K562 (cell line): Measurements from ENCODE around the gene RNU1-2. TPM values are rescaled to one million over a fixed set of nuclear protein-coding genes. Genes with fewer than 3 reads are reported as not detected.

ENCODE experiments used
- ATAC-seq: fragments of 200-7000 bp; cut with Tn5 transposase; 3 replicates; pipeline ENCODE4 v1.9.1; 2020; ENCODE audit warnings: moderate library complexity
- BruUV-seq: library from RNA; stranded (reverse); fragments of 400-500 nt; replicated peaks from 2 replicates; lab custom pipeline; 2021; lab: Mats Ljungman, UMichigan
- CTCF ChIA-PET: fragments of 300-600 bp; formaldehyde crosslinking; extraction: SDS; loops from one replicate; lab custom pipeline; 2021; ENCODE audit warnings: low intra/inter-chr PET ratio; lab: Yijun Ruan, JAX
- POLR2A ChIA-PET: fragments of 300-600, 350-650 bp; sonication (Branson Sonifier 250); formaldehyde crosslinking; extraction: SDS; loops from one replicate; lab custom pipeline; 2021; ENCODE audit warnings: antibody characterized with exemption, inconsistent platforms; lab: Yijun Ruan, JAX
- DNase-seq, 4 experiments: peaks; one replicate each; pipeline versions ENCODE4 v3.0.0 to v3.0.0-alpha.2; 2011 to 2018; ENCODE audit warnings: low spot score in 3 of 4, mixed read lengths in 3 of 4; ENCODE audit errors: extremely low read depth in 1 of 4
- FAIRE-seq: peaks from 2 replicates; lab custom pipeline; 2011; peaks lifted over from hg19 to GRCh38; lab: Jason Lieb, UNC
- H2AFZ ChIP-seq: 2 replicates; pipeline ENCODE4 v1.6.0; 2011; ENCODE audit warnings: low read depth, low read length, control low read depth, inconsistent platforms
- H3K27ac ChIP-seq: fragments of 200-600 bp; 3 replicates; pipeline ENCODE4 v1.8.0; 2011; ENCODE audit warnings: low read depth, mild to moderate bottlenecking, control low read depth, inconsistent platforms, low read length, moderate library complexity, mixed read lengths; ENCODE audit errors: extremely low read depth
- H3K27me3 ChIP-seq, 2 experiments: fragments of 300-600 bp in 1 of 2; 2 replicates in 1 of 2; 3 replicates in 1 of 2; pipeline versions ENCODE4 v1.6.0 to v1.8.0; 2011; ENCODE audit warnings: inconsistent platforms in 2 of 2, low read length in 2 of 2, mild to moderate bottlenecking in 1 of 2, mixed read lengths in 1 of 2, moderate library complexity in 1 of 2; ENCODE audit not compliant: control insufficient read depth in 2 of 2, insufficient read depth in 2 of 2
- H3K36me3 ChIP-seq: fragments of 300-600 bp; 3 replicates; pipeline ENCODE4 v1.8.0; 2011; ENCODE audit warnings: mild to moderate bottlenecking, low read length, inconsistent platforms; ENCODE audit not compliant: control insufficient read depth, insufficient read depth
- H3K4me1 ChIP-seq, 2 experiments: fragments of 200-600 bp in 1 of 2; replicated peaks in 1 of 2; 2 replicates in 1 of 2; 3 replicates in 1 of 2; pipeline versions ENCODE4 v1.5.1 to v1.8.0; 2011; ENCODE audit warnings: inconsistent platforms in 2 of 2, low read length in 2 of 2, mild to moderate bottlenecking in 1 of 2, mixed read lengths in 1 of 2, moderate library complexity in 1 of 2; ENCODE audit not compliant: control insufficient read depth in 2 of 2, insufficient read depth in 2 of 2
- H3K4me2 ChIP-seq: 2 replicates; pipeline ENCODE4 v1.6.1; 2011; ENCODE audit warnings: low read length, control low read depth, inconsistent platforms, mixed read lengths; ENCODE audit not compliant: insufficient read depth
- H3K4me3 ChIP-seq: fragments of 200-600 bp; sonication (generic), shearing (Covaris generic); 2 replicates; pipeline ENCODE4 v1.5.1; 2016; ENCODE audit warnings: control low read depth, inconsistent platforms
- H3K79me2 ChIP-seq: fragments of 200-600 bp; 3 replicates; pipeline ENCODE4 v1.8.0; 2011; ENCODE audit warnings: low read length, inconsistent platforms; ENCODE audit not compliant: control insufficient read depth, insufficient read depth
- H3K9ac ChIP-seq, 2 experiments: 2 replicates each; pipeline versions ENCODE4 v1.6.0 to v1.6.1; 2011; ENCODE audit warnings: low read depth in 2 of 2, low read length in 2 of 2, control low read depth in 1 of 2, inconsistent platforms in 1 of 2, mild to moderate bottlenecking in 1 of 2, mixed read lengths in 1 of 2; ENCODE audit not compliant: insufficient read depth in 1 of 2
- H3K9me1 ChIP-seq: one replicate; pipeline ENCODE4 v1.6.0; 2011; ENCODE audit warnings: inconsistent platforms, mild to moderate bottlenecking, low read length, moderate library complexity; ENCODE audit not compliant: control insufficient read depth, insufficient read depth
- H3K9me3 ChIP-seq: replicated peaks from 2 replicates; pipeline ENCODE4 v1.5.1; 2011; ENCODE audit warnings: low read depth, low read length, inconsistent platforms; ENCODE audit not compliant: control insufficient read depth, insufficient read depth
- H4K20me1 ChIP-seq: replicated peaks from 2 replicates; pipeline ENCODE4 v1.6.1; 2011; ENCODE audit warnings: low read length, inconsistent platforms, mixed read lengths; ENCODE audit not compliant: control insufficient read depth, insufficient read depth
- CREB1 ChIP-seq, 2 experiments: sonication (generic) in 1 of 2; formaldehyde crosslinking in 1 of 2; IDR thresholded peaks; 2 replicates each; pipeline versions ENCODE4 v1.6.1 to v1.8.0; 2012 to 2022; ENCODE audit warnings: inconsistent platforms in 1 of 2, mild to moderate bottlenecking in 1 of 2, missing genetic modification reagents in 1 of 2, moderate library complexity in 1 of 2
- RCOR1 ChIP-seq, 2 experiments: IDR thresholded peaks; 2 replicates each; pipeline ENCODE4 v1.6.1; 2012; ENCODE audit warnings: low read depth in 2 of 2, low read length in 2 of 2, borderline replicate concordance in 1 of 2, improper control_type of control experiment in 1 of 2
- SAP30 ChIP-seq: fragments of 200-600 bp; sonication (generic); IDR thresholded peaks from 2 replicates; pipeline ENCODE4 v1.6.1; 2012; ENCODE audit warnings: borderline replicate concordance, low read depth, mild to moderate bottlenecking, moderate library complexity, low read length, control low read depth, inconsistent platforms; ENCODE audit not compliant: insufficient read depth, poor library complexity, severe bottlenecking
- SRSF3 ChIP-seq: fragments of 200-400 bp; formaldehyde crosslinking; IDR thresholded peaks from 2 replicates; pipeline ENCODE4 v1.6.1; 2016; ENCODE audit warnings: mild to moderate bottlenecking, low read length, moderate library complexity; ENCODE audit not compliant: insufficient read depth
- ZBTB17 ChIP-seq: fragments of 450-650 bp; formaldehyde crosslinking; IDR thresholded peaks from 2 replicates; pipeline ENCODE4 v1.4.0; 2020; ENCODE audit warnings: mild to moderate bottlenecking
- ZNF408 ChIP-seq: fragments of 250-450 bp; sonication (Bioruptor Pico); IDR thresholded peaks from 2 replicates; pipeline ENCODE4 v1.4.0; 2020; ENCODE audit warnings: low read depth, mild to moderate bottlenecking, moderate library complexity
- WGBS: fragments of 100-300 bp; shearing (Covaris generic); methylation state at CpG from one replicate; pipeline ENCODE4 v1.1.6; 2016; ENCODE audit warnings: low coverage, mixed read lengths; ENCODE audit not compliant: insufficient coverage; ENCODE audit errors: missing lambda C conversion rate; 5-methylcytosine and 5-hydroxymethylcytosine counted together
- in situ Hi-C: fragments of 300-500 bp; cut with MboI; formaldehyde crosslinking; loops from 4 replicates; pipeline ENCODE4 v1.15.0; 2018; ENCODE audit warnings: inconsistent platforms, mixed read lengths
- intact Hi-C: fragments of 100-400 bp; cut with micrococcal nuclease; formaldehyde crosslinking; loops from 2 replicates; pipeline ENCODE4 v1.14.2; 2022
- polyA plus RNA-seq, 8 experiments: library from polyadenylated mRNA; depleted of rRNA in 4 of 8; stranded (reverse) in 5 of 8; unstranded in 3 of 8; fragments of >200 nt; fragmentation: Nextera tagmentation in 2 of 8; fragmentation: Illumina TruSeq in 1 of 8; extraction: Ambion mirVana in 2 of 8; extraction: Trizol in 1 of 8; gene quantifications; 2 replicates each; pipeline versions ENCODE4 v1.2.1 to v1.2.3, GENCODE V29; 2011 to 2014; ENCODE audit warnings: inconsistent platforms in 1 of 8, missing spikeins in 1 of 8
- total RNA-seq, 7 experiments: library from RNA; depleted of rRNA in 6 of 7; stranded (reverse); fragments of >200 nt in 6 of 7; fragmentation: Illumina TruSeq in 2 of 7; extraction: Trizol in 2 of 7; gene quantifications; 2 replicates each; pipeline versions ENCODE4 v1.2.1 to v1.2.3, GENCODE V29; 2011 to 2021; ENCODE audit warnings: low replicate concordance in 1 of 7

The RNU1-2 gene
- total and polyA plus RNA-seq, 9 of the 15 experiments (the other 6 are each of a cell fraction or from before 2014, with no cell fraction given) = under 0.01 to 32,823 (median 2,538) TPM; not detected in 4

GRCh38 chr1:16906873-16907272, 11.1 kb downstream of the RNU1-2 start:
- Histone ChIP-seq H4K20me1 (no peaks in the 10 kb centered on the region), H3K9ac (no peak overlapping the region), H3K4me3 (no peak overlapping the region), H3K27me3 (no peaks in the 10 kb centered on the region), H3K27ac (no peak overlapping the region), H3K4me2 (no peak overlapping the region), H3K36me3 (no peaks in the 10 kb centered on the region), H3K9me3 (0 out of 2 replicates have a peak, but pooled peaks cover 7% of the 10 kb centered on the region), H2AFZ (no peak overlapping the region), H3K79me2 (no peaks in the 10 kb centered on the region), H3K9me1 (no peaks in the 10 kb centered on the region), H3K4me1 (peaks cover 13 to 19% of the 10 kb centered on the region in 2 experiments; a peak in 4 of 5 replicates)
- BruUV-seq = no TSS peak
- intact Hi-C loops = no loop called here
- 63% methylated on average over 4 of the region's 4 CpGs for WGBS
- ATAC-seq = no peak
- no peak for DNase-seq
- no peak for FAIRE-seq
- TF ChIP-seq ZNF408 (CRISPR knock-in tag) (no peak), SRSF3 (no peak), RCOR1 (IDR thresholded peaks at IDR 0.05; ENCODE audit: borderline replicate concordance in 1 of 2, low read depth in 2 of 2, low read length in 2 of 2) (no peak), CREB1 (IDR thresholded peaks at IDR 0.05) (no peak), CREB1 (CRISPR knock-in tag; IDR thresholded peaks at IDR 0.05) (no peak), SAP30 (no peak), ZBTB17 (CRISPR knock-in tag) (no peak)
- CTCF ChIA-PET = no interaction called here
- POLR2A ChIA-PET = interaction anchor here (0.6 to 4.0 kb wide), 9 partner anchors 11 to 287 kb away, joined by 3 to 71 read pairs (median 8); partner anchors contain the start of genes CROCC and RNU1-2
- in situ Hi-C loops = loop anchor here (25.0 kb wide), 1 partner anchor 295 kb away; the partner anchor contains the start of gene NBPF1
